Heart left ventricle (tissue), 13 donors: ENCODE measurements around the gene SLC6A17.

ENCODE experiments used
- POLR2A ChIP-seq, 2 donors: fragments of 450-650 bp; IDR thresholded peaks; one replicate each; pipeline ENCODE4 v1.6.1; 2017; ENCODE audit warnings: antibody characterized with exemption in 2 of 2, mild to moderate bottlenecking in 2 of 2, moderate library complexity in 2 of 2
- TF ChIP-seq, protein P1 (sequence below), 12 donors: fragments of 200-600 bp; sonication (generic) in 4 of 12; IDR thresholded peaks; one replicate each; pipeline versions ENCODE4 v1.5.0 to v1.8.0; 2018 to 2022; ENCODE audit warnings: antibody characterized with exemption in 12 of 12, mild to moderate bottlenecking in 5 of 12
- donor health status: ischemic (EF 13 %, LVEDD 7.1; RV severe dilation, severe dysfunction).
- donor health status: DM: no; HTN: yes; CAD: no.
- donor health status: DM: no; HTN: no; CAD: no.
- donor health status: ischemic (EF 25% LVEDD 6.9; RV normal size, moderate dysfunction).
- donor health status: ischemic (EF 25% LVEDD 5.7; RV mildly dilated, moderate dysfunction).
- donor health status: ischemic (EF 35%, LVEDD 5.7; RV mildly dilated, moderate dysfunction).
- donor health status: nonischemic (EF 11% LVEDD 7.7; RV severe dilation, severe dysfunction).
- donor health status: DM: yes; HTN: yes; CAD: no.
- donor health status: PGD.
- donor health status: ischemic (EF 29% LVEDD 5.4; RV normal size, mild dysfunction).
- donor health status: nonischemic (EF 23%, LVEDD 6.1; RV moderate dilation, normal function).

- TF ChIP-seq, protein P1, sequence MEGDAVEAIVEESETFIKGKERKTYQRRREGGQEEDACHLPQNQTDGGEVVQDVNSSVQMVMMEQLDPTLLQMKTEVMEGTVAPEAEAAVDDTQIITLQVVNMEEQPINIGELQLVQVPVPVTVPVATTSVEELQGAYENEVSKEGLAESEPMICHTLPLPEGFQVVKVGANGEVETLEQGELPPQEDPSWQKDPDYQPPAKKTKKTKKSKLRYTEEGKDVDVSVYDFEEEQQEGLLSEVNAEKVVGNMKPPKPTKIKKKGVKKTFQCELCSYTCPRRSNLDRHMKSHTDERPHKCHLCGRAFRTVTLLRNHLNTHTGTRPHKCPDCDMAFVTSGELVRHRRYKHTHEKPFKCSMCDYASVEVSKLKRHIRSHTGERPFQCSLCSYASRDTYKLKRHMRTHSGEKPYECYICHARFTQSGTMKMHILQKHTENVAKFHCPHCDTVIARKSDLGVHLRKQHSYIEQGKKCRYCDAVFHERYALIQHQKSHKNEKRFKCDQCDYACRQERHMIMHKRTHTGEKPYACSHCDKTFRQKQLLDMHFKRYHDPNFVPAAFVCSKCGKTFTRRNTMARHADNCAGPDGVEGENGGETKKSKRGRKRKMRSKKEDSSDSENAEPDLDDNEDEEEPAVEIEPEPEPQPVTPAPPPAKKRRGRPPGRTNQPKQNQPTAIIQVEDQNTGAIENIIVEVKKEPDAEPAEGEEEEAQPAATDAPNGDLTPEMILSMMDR (IDR thresholded peaks at IDR 0.05): peak; percentile 81 to 97 (median 90)
- no peak for TF ChIP-seq POLR2A (IDR thresholded peaks at IDR 0.05)
Measured at GRCh38 chr1:110207831-110208230, 57.5 kb downstream of the SLC6A17 start.
